ENCODE measurements around the gene CPNE4. TPM values are rescaled to one million over a fixed set of nuclear protein-coding genes. Genes with fewer than 3 reads are reported as not detected.
"Not testable (repeated sequence)": the region's sequence is repeated elsewhere in the genome, so short reads cannot be mapped to it uniquely, and the experiment has no call there.

The CPNE4 gene
- total RNA-seq, 2 donors from 2014 or later, result 0.55 TPM; not detected in 1

- Mint-ChIP-seq H3K27ac (no peak overlapping the region), H3K27me3 (no peaks in the 10 kb centered on the region), H3K4me3 (no peak overlapping the region)
Observed at GRCh38 chr3:131973731-131974130, 61.1 kb downstream of the CPNE4 start.

GRCh38 chr3:131972550-131972949 lies 62.3 kb downstream of the CPNE4 start:
- Mint-ChIP-seq H3K27ac (no peak overlapping the region), H3K4me1 (no peaks in the 10 kb centered on the region), H3K36me3 (ENCODE audit: low read depth) (no peaks in the 10 kb centered on the region), H3K27me3 (no peaks in the 10 kb centered on the region), H3K4me3 (no peak overlapping the region)
- H3K9me3 ChIP-seq (ENCODE audit: control insufficient read depth, low read length, poor library complexity, severe bottlenecking), result no peaks in the 10 kb centered on the region
- ATAC-seq, result no peak
- no peak for DNase-seq

More at GRCh38 chr3:131973731-131974130, 61.1 kb downstream of the CPNE4 start:
- Mint-ChIP-seq H3K36me3 (ENCODE audit: low read depth) (peaks cover 3% of the 10 kb centered on the region), H3K4me1 (no peaks in the 10 kb centered on the region)
- ATAC-seq (no peak), DNase-seq (no peak)
- no peaks in the 10 kb centered on the region for H3K9me3 ChIP-seq (ENCODE audit: control insufficient read depth, low read length, poor library complexity, severe bottlenecking)

- ATAC-seq, result no peak
- H3K4me3 Mint-ChIP-seq, result no peak overlapping the region
- no peaks in the 10 kb centered on the region for H3K36me3 Mint-ChIP-seq (ENCODE audit: low read depth)
- H3K9me3 ChIP-seq (ENCODE audit: control insufficient read depth, low read length, poor library complexity, severe bottlenecking), result no peaks in the 10 kb centered on the region
- H3K27ac Mint-ChIP-seq, result no peak overlapping the region
- no peak for DNase-seq
- no peaks in the 10 kb centered on the region for H3K4me1 Mint-ChIP-seq
- H3K27me3 Mint-ChIP-seq, result no peaks in the 10 kb centered on the region
Observed at GRCh38 chr3:131972091-131972490, 62.7 kb downstream of the CPNE4 start.

DNA sequence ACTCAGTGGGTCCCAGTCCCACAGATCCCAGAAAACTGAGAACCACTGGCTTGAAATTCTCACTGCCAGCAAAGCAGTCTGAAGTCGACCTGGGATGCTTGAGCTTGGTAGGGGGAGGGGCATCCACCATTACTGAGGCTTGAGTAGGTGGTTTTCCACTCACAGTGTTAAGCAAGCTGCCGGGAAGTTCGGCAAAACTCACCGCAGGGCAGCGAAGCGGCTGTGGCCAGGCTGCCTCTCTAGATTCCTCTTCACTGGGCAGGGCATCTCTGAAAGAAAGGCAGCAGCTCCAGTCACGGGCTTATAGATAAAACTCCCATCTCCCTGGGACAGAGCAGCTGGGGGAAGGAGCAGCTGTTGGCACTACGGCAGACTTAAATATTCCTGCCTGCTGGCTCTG lies 71.4 kb downstream of the CPNE4 start:
- ATAC-seq, H3K27me3 Mint-ChIP-seq: not testable (repeated sequence)

DNA sequence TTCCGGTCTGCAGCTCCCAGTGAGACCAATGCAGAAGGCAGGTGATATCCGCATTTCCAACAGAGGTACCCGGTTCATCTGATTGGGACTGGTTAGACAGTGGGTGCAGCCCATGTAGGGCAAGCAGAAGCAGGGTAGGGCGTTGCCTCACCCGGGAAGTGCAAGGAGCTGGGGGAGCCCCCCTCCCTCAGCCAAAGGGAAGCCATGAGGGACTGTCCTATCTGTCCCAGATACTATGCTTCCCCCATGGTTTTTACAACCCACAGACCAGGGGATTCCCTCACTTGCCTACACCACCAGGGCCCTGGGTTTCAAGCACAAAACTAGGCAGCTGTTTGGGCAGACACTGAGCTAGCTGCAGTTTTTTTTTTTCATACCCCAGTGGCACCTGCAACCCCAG lies 71.8 kb downstream of the CPNE4 start:
- H3K9me3 ChIP-seq (ENCODE audit: control insufficient read depth, low read length, poor library complexity, severe bottlenecking), result no peaks in the 10 kb centered on the region
- DNase-seq (no peak), ATAC-seq (no peak)
- no peaks in the 10 kb centered on the region for H3K27me3 Mint-ChIP-seq
- no peaks in the 10 kb centered on the region for H3K36me3 Mint-ChIP-seq (ENCODE audit: low read depth)
- H3K4me3 Mint-ChIP-seq, result no peak overlapping the region
- no peaks in the 10 kb centered on the region for H3K4me1 Mint-ChIP-seq
- no peak overlapping the region for H3K27ac Mint-ChIP-seq

More for the DNA sequence above, 71.4 kb downstream of the CPNE4 start:
- H3K4me1 Mint-ChIP-seq; H3K4me3 Mint-ChIP-seq; DNase-seq; H3K36me3 Mint-ChIP-seq (ENCODE audit: low read depth); H3K27ac Mint-ChIP-seq; H3K9me3 ChIP-seq (ENCODE audit: control insufficient read depth, low read length, poor library complexity, severe bottlenecking): not testable (repeated sequence)

- Mint-ChIP-seq H3K27ac (no peak overlapping the region), H3K4me1 (no peaks in the 10 kb centered on the region), H3K4me3 (no peak overlapping the region), H3K27me3 (peaks cover 9% of the 10 kb centered on the region), H3K36me3 (ENCODE audit: low read depth) (no peaks in the 10 kb centered on the region)
- no peak for ATAC-seq
- H3K9me3 ChIP-seq (ENCODE audit: control insufficient read depth, low read length, poor library complexity, severe bottlenecking), result no peaks in the 10 kb centered on the region
- no peak for DNase-seq
Observed at GRCh38 chr3:131960324-131960723, 74.5 kb downstream of the CPNE4 start.

DNA sequence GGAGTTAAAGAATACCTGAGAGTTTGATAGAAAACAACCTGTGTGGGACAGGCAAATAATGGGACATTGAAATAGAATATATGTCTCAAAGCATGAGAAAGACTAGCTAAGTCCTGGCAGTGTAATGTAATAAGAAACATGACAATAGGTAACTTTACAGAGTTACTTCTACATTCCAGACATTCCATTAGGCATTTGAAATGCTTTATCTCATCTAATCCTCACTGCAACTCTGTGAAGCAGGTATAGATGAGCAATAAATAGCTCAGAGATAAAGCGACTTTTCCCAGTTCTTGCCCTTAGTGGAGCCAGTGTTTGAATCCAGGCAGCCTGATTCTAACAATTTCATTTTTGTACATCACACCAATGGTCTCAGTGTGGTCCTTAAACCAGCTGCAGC lies 76.8 kb downstream of the CPNE4 start:
- no peak for ATAC-seq
- H3K9me3 ChIP-seq (ENCODE audit: control insufficient read depth, low read length, poor library complexity, severe bottlenecking), result no peaks in the 10 kb centered on the region
- H3K4me3 Mint-ChIP-seq, result no peak overlapping the region
- H3K36me3 Mint-ChIP-seq (ENCODE audit: low read depth), result no peaks in the 10 kb centered on the region
- peaks cover 9% of the 10 kb centered on the region for H3K27me3 Mint-ChIP-seq
- no peak for DNase-seq
- no peaks in the 10 kb centered on the region for H3K4me1 Mint-ChIP-seq
- H3K27ac Mint-ChIP-seq, result no peak overlapping the region

GRCh38 chr3:131957511-131957910 lies 77.3 kb downstream of the CPNE4 start:
- H3K9me3 ChIP-seq (ENCODE audit: control insufficient read depth, low read length, poor library complexity, severe bottlenecking), result no peaks in the 10 kb centered on the region
- H3K27ac Mint-ChIP-seq, result no peak overlapping the region
- no peak overlapping the region for H3K4me3 Mint-ChIP-seq
- no peaks in the 10 kb centered on the region for H3K36me3 Mint-ChIP-seq (ENCODE audit: low read depth)
- no peak for ATAC-seq
- no peak for DNase-seq
- H3K27me3 Mint-ChIP-seq, result peaks cover 9% of the 10 kb centered on the region
- H3K4me1 Mint-ChIP-seq, result no peaks in the 10 kb centered on the region

GRCh38 chr3:131948806-131949205 lies 86.0 kb downstream of the CPNE4 start:
- H3K27me3 Mint-ChIP-seq, result no peaks in the 10 kb centered on the region

DNA sequence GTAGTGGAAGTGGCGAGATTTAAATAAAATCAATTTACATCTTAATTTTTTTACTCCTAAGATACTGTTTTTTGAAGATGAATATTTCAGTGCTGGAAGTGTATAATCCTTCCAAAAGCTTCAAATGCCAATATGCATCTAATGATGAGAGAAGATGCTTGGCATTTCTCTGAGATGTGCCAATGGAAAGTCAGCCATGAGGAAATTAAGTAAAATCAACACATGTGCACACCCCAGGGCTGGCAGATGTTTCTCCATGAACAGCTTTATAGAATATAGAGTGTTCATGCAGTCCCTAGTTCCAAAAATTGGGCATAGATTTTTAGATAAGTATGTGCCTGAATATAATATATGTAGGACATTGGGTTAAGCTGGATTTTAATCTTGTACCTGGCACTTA lies 90.1 kb downstream of the CPNE4 start:
- Mint-ChIP-seq H3K4me1 (peaks cover 4% of the 10 kb centered on the region), H3K27ac (no peak overlapping the region), H3K36me3 (ENCODE audit: low read depth) (no peaks in the 10 kb centered on the region), H3K27me3 (no peaks in the 10 kb centered on the region), H3K4me3 (no peak overlapping the region)
- ATAC-seq (no peak), DNase-seq (no peak)
- no peaks in the 10 kb centered on the region for H3K9me3 ChIP-seq (ENCODE audit: control insufficient read depth, low read length, poor library complexity, severe bottlenecking)

More at GRCh38 chr3:131948806-131949205, 86.0 kb downstream of the CPNE4 start:
- ATAC-seq (no peak), DNase-seq (no peak)
- H3K9me3 ChIP-seq (ENCODE audit: control insufficient read depth, low read length, poor library complexity, severe bottlenecking), result no peaks in the 10 kb centered on the region
- no peaks in the 10 kb centered on the region for H3K4me1 Mint-ChIP-seq
- no peak overlapping the region for H3K27ac Mint-ChIP-seq
- H3K36me3 Mint-ChIP-seq (ENCODE audit: low read depth), result no peaks in the 10 kb centered on the region
- H3K4me3 Mint-ChIP-seq, result no peak overlapping the region

DNA sequence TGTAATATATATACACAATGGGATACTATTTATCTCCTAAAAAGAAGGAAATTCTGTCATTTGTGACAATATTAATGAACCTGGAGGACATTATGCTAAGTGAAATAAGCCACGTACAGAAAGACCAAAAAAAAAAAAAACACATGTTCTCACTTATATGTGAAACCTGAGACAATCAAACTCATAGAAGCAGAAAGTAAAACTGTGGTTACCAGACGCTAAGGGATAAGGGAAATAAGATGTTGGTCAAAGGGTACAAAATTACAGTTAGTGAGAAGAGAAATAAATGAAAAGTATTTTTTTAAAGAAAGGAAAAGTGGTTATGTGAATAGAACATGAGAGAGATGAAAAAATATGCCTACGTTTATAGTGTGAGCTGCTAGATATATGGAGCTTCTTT lies 101.1 kb downstream of the CPNE4 start:
- no peaks in the 10 kb centered on the region for H3K4me1 Mint-ChIP-seq
- DNase-seq (no peak), ATAC-seq (no peak)
- no peak overlapping the region for H3K4me3 Mint-ChIP-seq
- no peaks in the 10 kb centered on the region for H3K9me3 ChIP-seq (ENCODE audit: control insufficient read depth, low read length, poor library complexity, severe bottlenecking)
- H3K27me3 Mint-ChIP-seq, result peaks cover 7% of the 10 kb centered on the region
- no peaks in the 10 kb centered on the region for H3K36me3 Mint-ChIP-seq (ENCODE audit: low read depth)
- no peak overlapping the region for H3K27ac Mint-ChIP-seq

DNA sequence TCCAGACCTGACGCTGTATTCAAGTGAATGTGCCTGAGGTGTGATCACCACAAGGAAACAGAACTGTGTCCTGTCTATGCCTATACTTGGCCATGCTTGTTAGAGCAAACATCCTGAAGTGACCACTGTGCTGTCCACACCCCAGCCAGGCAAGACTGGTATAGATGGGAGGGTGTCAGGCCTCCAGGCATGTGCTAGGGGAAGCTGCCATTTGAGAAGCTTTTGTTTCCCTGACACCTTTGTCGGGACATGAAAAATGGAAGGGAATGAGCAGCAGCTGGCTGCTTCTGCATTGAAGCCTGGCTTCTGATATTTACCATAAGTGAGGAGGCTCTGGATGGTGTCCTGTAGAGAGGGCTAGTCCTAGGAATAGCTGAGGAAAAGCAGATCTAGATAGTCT lies 106.2 kb downstream of the CPNE4 start:
- DNase-seq (no peak), ATAC-seq (no peak)
- H3K9me3 ChIP-seq (ENCODE audit: control insufficient read depth, low read length, poor library complexity, severe bottlenecking), result no peaks in the 10 kb centered on the region
- no peak overlapping the region for H3K27ac Mint-ChIP-seq
- H3K27me3 Mint-ChIP-seq, result peaks cover 16% of the 10 kb centered on the region
- no peak overlapping the region for H3K4me3 Mint-ChIP-seq
- H3K36me3 Mint-ChIP-seq (ENCODE audit: low read depth), result no peaks in the 10 kb centered on the region
- H3K4me1 Mint-ChIP-seq, result no peaks in the 10 kb centered on the region

- DNase-seq (no peak), ATAC-seq (no peak)
- H3K27me3 Mint-ChIP-seq, result peaks cover 16% of the 10 kb centered on the region
- no peak overlapping the region for H3K27ac Mint-ChIP-seq
- no peak overlapping the region for H3K4me3 Mint-ChIP-seq
- no peaks in the 10 kb centered on the region for H3K4me1 Mint-ChIP-seq
- no peaks in the 10 kb centered on the region for H3K9me3 ChIP-seq (ENCODE audit: control insufficient read depth, low read length, poor library complexity, severe bottlenecking)
- no peaks in the 10 kb centered on the region for H3K36me3 Mint-ChIP-seq (ENCODE audit: low read depth)
Observed at GRCh38 chr3:131925571-131925970, 109.2 kb downstream of the CPNE4 start.

GRCh38 chr3:131922356-131922755 lies 112.5 kb downstream of the CPNE4 start:
- ATAC-seq (no peak), DNase-seq (no peak)
- no peaks in the 10 kb centered on the region for H3K9me3 ChIP-seq (ENCODE audit: control insufficient read depth, low read length, poor library complexity, severe bottlenecking)
- H3K36me3 Mint-ChIP-seq (ENCODE audit: low read depth), result no peaks in the 10 kb centered on the region
- peaks cover 17% of the 10 kb centered on the region for H3K27me3 Mint-ChIP-seq
- H3K4me1 Mint-ChIP-seq, result peaks cover 2% of the 10 kb centered on the region
- H3K27ac Mint-ChIP-seq, result no peak overlapping the region
- no peak overlapping the region for H3K4me3 Mint-ChIP-seq

Measured in T-helper 17 cell (primary cell).